DOHH2 (cell line): ENCODE measurements around the gene GART.

Experiments used
- H3F3A ChIP-seq: fragments of 200-600 bp; sonication (generic), shearing (Covaris generic); 2 replicates; pipeline ENCODE4 v1.6.0; 2016; ENCODE audit warnings: antibody characterized with exemption, mild to moderate bottlenecking; ENCODE audit not compliant: control insufficient read depth, insufficient read depth
- H3K27ac ChIP-seq: fragments of 200-600 bp; sonication (generic); 2 replicates; pipeline ENCODE4 v1.5.1; 2014; ENCODE audit warnings: low read depth, mild to moderate bottlenecking, low read length, moderate library complexity
- H3K27me3 ChIP-seq: fragments of 200-600 bp; sonication (generic); 2 replicates; pipeline ENCODE4 v1.6.1; 2014; ENCODE audit warnings: mild to moderate bottlenecking, low read length, mixed read lengths; ENCODE audit not compliant: control insufficient read depth
- H3K36me3 ChIP-seq: fragments of 200-600 bp; sonication (generic); 2 replicates; pipeline ENCODE4 v1.6.1; 2014; ENCODE audit warnings: mild to moderate bottlenecking, low read length, moderate library complexity, mixed read lengths; ENCODE audit not compliant: control insufficient read depth
- H3K4me1 ChIP-seq: fragments of 200-600 bp; sonication (generic); 2 replicates; pipeline ENCODE4 v1.6.1; 2014; ENCODE audit warnings: mild to moderate bottlenecking, low read length, mixed read lengths; ENCODE audit not compliant: control insufficient read depth
- H3K4me2 ChIP-seq: fragments of 200-600 bp; sonication (generic); 2 replicates; pipeline ENCODE4 v1.6.0; 2014; ENCODE audit warnings: mild to moderate bottlenecking, low read length, moderate library complexity
- H3K4me3 ChIP-seq: fragments of 200-600 bp; sonication (generic); 2 replicates; pipeline ENCODE4 v1.5.1; 2014; ENCODE audit warnings: mild to moderate bottlenecking, low read length, mixed read lengths
- H3K79me2 ChIP-seq: fragments of 200-600 bp; sonication (generic); 2 replicates; pipeline ENCODE4 v1.6.1; 2014; ENCODE audit warnings: mild to moderate bottlenecking, low read length, mixed read lengths; ENCODE audit not compliant: control insufficient read depth
- H3K9me2 ChIP-seq: fragments of 200-600 bp; sonication (generic); replicated peaks from 2 replicates; pipeline ENCODE4 v1.6.1; 2014; ENCODE audit warnings: mild to moderate bottlenecking, low read length, mixed read lengths; ENCODE audit not compliant: control insufficient read depth
- H3K9me3 ChIP-seq: fragments of 200-600 bp; sonication (generic); 2 replicates; pipeline ENCODE4 v1.6.1; 2014; ENCODE audit warnings: antibody characterized with exemption, low read length, mixed read lengths; ENCODE audit not compliant: control insufficient read depth, insufficient read depth
- H4K20me1 ChIP-seq: fragments of 200-600 bp; sonication (generic); 2 replicates; pipeline ENCODE4 v1.6.0; 2014; ENCODE audit warnings: low read depth, mild to moderate bottlenecking, antibody characterized with exemption, low read length, moderate library complexity; ENCODE audit not compliant: control insufficient read depth, insufficient read depth
- EZH2phosphoT487 ChIP-seq: fragments of 200-600 bp; sonication (generic); IDR thresholded peaks from 2 replicates; pipeline ENCODE4 v1.6.1; 2017; ENCODE audit warnings: borderline replicate concordance, mild to moderate bottlenecking, antibody characterized with exemption, low read length, moderate library complexity, mixed read lengths
- TF ChIP-seq, protein P1 (sequence below): fragments of 200-600 bp; sonication (generic); IDR thresholded peaks from one replicate; pipeline ENCODE4 v1.5.1; 2014; ENCODE audit warnings: antibody characterized with exemption, mild to moderate bottlenecking, low read depth, low read length; ENCODE audit not compliant: poor library complexity, severe bottlenecking

Gene GART

DNA sequence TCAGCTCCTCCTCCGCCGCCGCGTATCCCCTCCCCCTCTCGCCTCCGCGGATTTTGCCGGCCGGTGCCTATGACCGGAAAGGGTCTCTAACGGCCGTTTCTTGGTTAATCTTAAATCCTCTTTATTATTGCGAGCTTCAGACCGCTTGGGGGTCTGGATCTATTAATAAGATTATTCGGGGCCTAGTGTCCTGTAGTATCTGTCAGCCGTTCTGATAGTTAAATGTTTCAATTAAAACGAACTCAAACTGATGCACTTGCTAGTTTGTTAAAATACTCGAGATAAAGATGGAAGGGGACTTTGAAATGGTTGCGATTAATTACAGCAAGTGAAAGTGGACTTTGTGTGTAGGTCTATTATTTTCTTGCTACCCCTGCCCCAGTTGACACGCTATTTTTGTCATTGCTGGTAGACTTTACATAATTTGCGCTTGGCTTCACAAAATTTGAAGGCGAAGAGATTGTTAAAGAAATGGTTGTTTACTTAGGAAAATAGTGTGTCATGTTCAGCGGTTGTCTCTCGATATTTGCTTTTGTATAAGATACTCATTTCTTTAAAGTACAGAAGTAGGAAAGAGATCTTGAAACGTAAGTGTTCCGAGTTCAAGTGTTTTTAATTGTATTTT lies 1.7 kb upstream of the GART start:
- Histone ChIP-seq H3K9me2 (no peaks in the 10 kb centered on the region), H3K36me3 (peaks cover 88% of the 10 kb centered on the region), H3K4me1 (peaks cover 28% of the 10 kb centered on the region), H3F3A (peaks cover 14% of the 10 kb centered on the region; the same call in 1 of the 2 replicates), H3K27me3 (no peaks in the 10 kb centered on the region), H3K27ac (peak overlapping the region; percentile 97), H4K20me1 (peaks cover 23% of the 10 kb centered on the region), H3K79me2 (peaks cover 98% of the 10 kb centered on the region), H3K4me3 (peak overlapping the region; percentile 96), H3K4me2 (peak overlapping the region; percentile 85), H3K9me3 (no peaks in the 10 kb centered on the region)
- no peak for TF ChIP-seq EZH2phosphoT487
- TF ChIP-seq, protein P1, sequence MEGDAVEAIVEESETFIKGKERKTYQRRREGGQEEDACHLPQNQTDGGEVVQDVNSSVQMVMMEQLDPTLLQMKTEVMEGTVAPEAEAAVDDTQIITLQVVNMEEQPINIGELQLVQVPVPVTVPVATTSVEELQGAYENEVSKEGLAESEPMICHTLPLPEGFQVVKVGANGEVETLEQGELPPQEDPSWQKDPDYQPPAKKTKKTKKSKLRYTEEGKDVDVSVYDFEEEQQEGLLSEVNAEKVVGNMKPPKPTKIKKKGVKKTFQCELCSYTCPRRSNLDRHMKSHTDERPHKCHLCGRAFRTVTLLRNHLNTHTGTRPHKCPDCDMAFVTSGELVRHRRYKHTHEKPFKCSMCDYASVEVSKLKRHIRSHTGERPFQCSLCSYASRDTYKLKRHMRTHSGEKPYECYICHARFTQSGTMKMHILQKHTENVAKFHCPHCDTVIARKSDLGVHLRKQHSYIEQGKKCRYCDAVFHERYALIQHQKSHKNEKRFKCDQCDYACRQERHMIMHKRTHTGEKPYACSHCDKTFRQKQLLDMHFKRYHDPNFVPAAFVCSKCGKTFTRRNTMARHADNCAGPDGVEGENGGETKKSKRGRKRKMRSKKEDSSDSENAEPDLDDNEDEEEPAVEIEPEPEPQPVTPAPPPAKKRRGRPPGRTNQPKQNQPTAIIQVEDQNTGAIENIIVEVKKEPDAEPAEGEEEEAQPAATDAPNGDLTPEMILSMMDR = no peak

DNA sequence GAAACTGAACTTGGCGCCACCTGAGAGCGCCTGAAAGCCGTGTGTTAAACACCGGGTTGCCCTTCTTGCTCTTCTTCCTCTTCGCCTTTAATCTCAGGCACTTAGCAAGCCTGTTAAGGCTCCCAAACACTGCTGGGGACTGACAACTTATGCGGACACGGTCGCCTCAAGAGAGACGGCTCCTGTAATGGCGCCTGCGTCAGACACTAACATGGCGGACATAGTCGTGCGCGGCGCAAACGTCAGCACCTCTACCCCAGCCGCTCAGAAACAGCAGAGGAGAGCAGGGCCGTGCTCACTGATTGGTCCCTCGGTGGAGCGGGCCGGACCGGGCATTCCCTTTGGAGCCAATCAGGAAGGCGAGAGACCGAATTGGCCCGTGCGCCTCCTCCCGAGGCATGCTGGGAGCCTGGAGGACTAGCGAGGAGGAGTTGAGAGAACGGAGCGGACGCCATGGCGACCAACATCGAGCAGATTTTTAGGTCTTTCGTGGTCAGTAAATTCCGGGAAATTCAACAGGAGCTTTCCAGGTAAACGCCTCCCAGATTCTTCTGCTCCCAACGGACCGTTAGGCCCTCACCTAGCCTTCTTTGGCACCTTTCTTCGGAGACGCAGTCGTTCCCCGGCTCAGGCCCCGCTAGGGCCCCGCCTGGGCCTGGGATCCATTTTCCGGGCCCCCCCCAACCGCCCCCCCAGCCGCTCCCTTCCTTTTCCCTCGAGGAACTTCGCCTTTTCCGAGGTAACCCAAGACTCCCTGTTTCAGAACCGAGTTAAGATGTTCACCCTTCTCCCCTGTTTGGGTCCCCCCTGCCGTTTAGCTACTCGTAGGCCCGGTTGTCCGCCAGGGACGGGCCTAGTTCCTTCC lies 955 bp upstream of the GART start, which contains the start of gene SON:
TSS of gene SON (plus strand) at position 399 of the 865 bp plus-strand sequence. CDS start at position 454, 55 bp downstream.
- H3K27ac ChIP-seq = peak within 1 kb of the TSS; percentile 97
- peaks cover 14% of the 10 kb centered on the region; the same call in 1 of the 2 replicates for H3F3A ChIP-seq
- H3K9me2 ChIP-seq = no peaks in the 10 kb centered on the region
- H3K4me3 ChIP-seq = peak within 1 kb of the TSS; percentile 96
- H3K4me2 ChIP-seq = peak within 1 kb of the TSS; percentile 96
- no peaks in the 10 kb centered on the region for H3K9me3 ChIP-seq
- peaks cover 88% of the 10 kb centered on the region for H3K36me3 ChIP-seq
- no peaks in the 10 kb centered on the region for H3K27me3 ChIP-seq
- TF ChIP-seq, protein P1 = no peak
- TF ChIP-seq EZH2phosphoT487 = no peak
- peaks cover 23% of the 10 kb centered on the region for H4K20me1 ChIP-seq
- H3K79me2 ChIP-seq = peaks cover 98% of the 10 kb centered on the region
- H3K4me1 ChIP-seq = peaks cover 28% of the 10 kb centered on the region

DNA sequence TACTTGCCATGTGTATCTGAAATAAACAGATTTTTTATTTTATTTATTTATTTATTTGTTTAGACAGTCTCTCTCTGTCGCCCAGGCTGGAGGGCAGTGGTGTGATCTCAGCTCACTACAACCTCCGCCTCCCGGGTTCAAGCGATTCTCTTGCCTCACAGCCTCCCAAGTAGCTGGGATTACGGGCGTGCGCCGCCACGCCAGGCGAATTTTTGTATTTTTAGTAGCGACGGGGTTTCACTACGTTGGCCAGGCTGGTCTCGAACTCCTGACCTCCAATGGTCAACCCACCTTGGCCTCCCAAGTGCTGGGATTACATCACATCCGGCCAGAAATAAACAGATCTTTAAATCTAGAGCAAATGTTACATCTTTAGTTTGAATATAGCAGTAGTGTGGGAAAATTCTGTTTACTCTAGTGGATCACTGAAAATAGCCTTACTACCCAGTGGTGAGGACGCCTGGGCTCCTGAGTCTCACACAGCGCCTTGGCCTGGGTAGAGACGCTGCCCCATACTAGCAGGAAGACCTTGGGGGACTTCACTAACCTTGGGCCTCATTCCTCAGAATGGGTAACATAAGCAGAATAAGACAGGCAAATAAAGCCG lies 709 bp downstream of the GART start:
- TF ChIP-seq EZH2phosphoT487 = no peak
- TF ChIP-seq, protein P1 = no peak
- peaks cover 89% of the 10 kb centered on the region for H3K36me3 ChIP-seq

More for the DNA sequence above, 709 bp downstream of the GART start:
- no peaks in the 10 kb centered on the region for H3K9me3 ChIP-seq
- H3F3A ChIP-seq = peaks cover 14% of the 10 kb centered on the region; the same call in 1 of the 2 replicates
- H3K27me3 ChIP-seq = no peaks in the 10 kb centered on the region
- H4K20me1 ChIP-seq = peaks cover 23% of the 10 kb centered on the region
- H3K9me2 ChIP-seq = no peaks in the 10 kb centered on the region
- H3K4me2 ChIP-seq = peak overlapping the region; percentile 96
- peak overlapping the region; percentile 97 for H3K27ac ChIP-seq
- peaks cover 28% of the 10 kb centered on the region for H3K4me1 ChIP-seq
- peaks cover 98% of the 10 kb centered on the region for H3K79me2 ChIP-seq
- peak overlapping the region; percentile 96 for H3K4me3 ChIP-seq
